GM12878 (cell line): ENCODE data around the gene ITCH. TPM values are rescaled to one million over a fixed set of nuclear protein-coding genes. Genes with fewer than 3 reads are reported as not detected.

Source experiments
- BMI1 ChIP-seq: fragments of 450-650 bp; IDR thresholded peaks from 2 replicates; pipeline ENCODE4 v1.6.1; 2016; ENCODE audit warnings: mild to moderate bottlenecking, moderate library complexity, borderline replicate concordance
- CBFB ChIP-seq: IDR thresholded peaks from 2 replicates; pipeline ENCODE4 v1.6.1; 2016; ENCODE audit warnings: antibody characterized with exemption, low read depth
- CBX5 ChIP-seq: sonication (generic); IDR thresholded peaks from 2 replicates; pipeline ENCODE4 v1.6.1; 2016; ENCODE audit warnings: low read depth, moderate library complexity, mild to moderate bottlenecking, inconsistent platforms
- DPF2 ChIP-seq: fragments of 450-650 bp; IDR thresholded peaks from 2 replicates; pipeline ENCODE4 v1.6.1; 2017; ENCODE audit warnings: mild to moderate bottlenecking
- ETV6 ChIP-seq, 2 experiments: fragments of 450-650 bp in 1 of 2; IDR thresholded peaks in 1 of 2; conservative IDR thresholded peaks in 1 of 2; 2 replicates each; pipeline ENCODE4 v1.6.1; 2014; ENCODE audit warnings: antibody characterized with exemption in 1 of 2, borderline replicate concordance in 1 of 2, low read depth in 1 of 2, mild to moderate bottlenecking in 1 of 2, moderate library complexity in 1 of 2
- FOXM1 ChIP-seq: IDR thresholded peaks from 2 replicates; pipeline ENCODE4 v1.6.1; 2012; ENCODE audit warnings: low read depth, mild to moderate bottlenecking, inconsistent platforms, low read length, moderate library complexity
- IRF4 ChIP-seq: IDR thresholded peaks from 2 replicates; pipeline ENCODE4 v1.6.1; 2011; ENCODE audit warnings: low read depth, low read length
- LARP7 ChIP-seq: fragments of 450-650 bp; IDR thresholded peaks from 2 replicates; pipeline ENCODE4 v1.6.1; 2017; ENCODE audit warnings: mild to moderate bottlenecking
- NBN ChIP-seq: fragments of 450-650 bp; IDR thresholded peaks from 2 replicates; pipeline ENCODE4 v1.6.1; 2016
- NFIC ChIP-seq: IDR thresholded peaks from 2 replicates; pipeline ENCODE4 v1.6.1; 2012; ENCODE audit warnings: low read depth, mild to moderate bottlenecking, inconsistent platforms, low read length, moderate library complexity
- NFYB ChIP-seq: IDR thresholded peaks from 2 replicates; pipeline ENCODE4 v1.6.1; 2011; ENCODE audit warnings: low read depth, mild to moderate bottlenecking, low read length, improper control_type of control experiment, moderate library complexity; ENCODE audit not compliant: insufficient read depth
- PAX5 ChIP-seq: IDR thresholded peaks from 2 replicates; pipeline ENCODE4 v1.6.1; 2011; ENCODE audit warnings: low read depth, low read length, borderline replicate concordance
- PAX8 ChIP-seq: fragments of 450-650 bp; IDR thresholded peaks from 2 replicates; pipeline ENCODE4 v1.6.1; 2017; ENCODE audit warnings: mild to moderate bottlenecking, moderate library complexity
- RFX5 ChIP-seq: IDR thresholded peaks from 2 replicates; pipeline ENCODE4 v1.6.1; 2011; ENCODE audit warnings: low read depth, low read length, improper control_type of control experiment
- STAT3 ChIP-seq: IDR thresholded peaks from 2 replicates; pipeline ENCODE4 v1.6.1; 2011; ENCODE audit warnings: low read depth, low read length, improper control_type of control experiment
- WRNIP1 ChIP-seq: IDR thresholded peaks from 2 replicates; pipeline ENCODE4 v1.6.1; 2011; ENCODE audit warnings: low read depth, low read length, improper control_type of control experiment, borderline replicate concordance
- ZNF24 ChIP-seq: fragments of 450-650 bp; IDR thresholded peaks from 2 replicates; pipeline ENCODE4 v1.6.1; 2017; ENCODE audit warnings: antibody characterized with exemption, mild to moderate bottlenecking
- ZNF274 ChIP-seq: IDR thresholded peaks from one replicate; pipeline ENCODE4 v1.8.0; 2011; ENCODE audit not compliant: insufficient read length, insufficient read depth
- polyA plus RNA-seq, 11 experiments: library from polyadenylated mRNA; depleted of rRNA in 4 of 11; unstranded in 6 of 11; stranded (reverse) in 5 of 11; fragments of >200 nt; fragmentation: Nextera tagmentation in 4 of 11; fragmentation: Illumina TruSeq in 1 of 11; extraction: Ambion mirVana in 4 of 11; extraction: Trizol in 1 of 11; gene quantifications; 1 replicate in 1 of 11; 2 replicates in 10 of 11; pipeline versions ENCODE4 v1.2.1 to v1.2.3, GENCODE V29; 2011 to 2016; ENCODE audit warnings: inconsistent platforms in 2 of 11, missing spikeins in 2 of 11, low read depth in 1 of 11
- total RNA-seq, 4 experiments: library from RNA; depleted of rRNA in 3 of 4; stranded (reverse); fragments of >200 nt in 3 of 4; fragmentation: Illumina TruSeq in 1 of 4; extraction: Trizol in 1 of 4; gene quantifications; 2 replicates each; pipeline versions ENCODE4 v1.2.1 to v1.2.3, GENCODE V29; 2013 to 2021
- TF ChIP-seq, protein P1 (sequence below): fragments of 450-650 bp; IDR thresholded peaks from 2 replicates; pipeline ENCODE4 v1.6.1; 2018; ENCODE audit warnings: borderline replicate concordance, mild to moderate bottlenecking; ENCODE audit not compliant: partially characterized antibody
- TF ChIP-seq, protein P2 (sequence below): fragments of 450-650 bp; IDR thresholded peaks from 2 replicates; pipeline ENCODE4 v1.6.1; 2017; ENCODE audit warnings: low read depth, mild to moderate bottlenecking, moderate library complexity
- TF ChIP-seq, protein P3 (sequence below): fragments of 150-350 bp; IDR thresholded peaks from 2 replicates; pipeline ENCODE4 v1.6.1; 2016; ENCODE audit warnings: low read depth, low read length
- TF ChIP-seq, protein P4 (sequence below): fragments of 450-650 bp; IDR thresholded peaks from 2 replicates; pipeline ENCODE4 v1.6.1; 2017; ENCODE audit warnings: mild to moderate bottlenecking

ITCH gene
- total and polyA plus RNA-seq, 10 of the 15 experiments (the other 5 are each of a cell fraction or from before 2014, with no cell fraction given): 7.5 to 46.1 (median 21.5) TPM

DNA sequence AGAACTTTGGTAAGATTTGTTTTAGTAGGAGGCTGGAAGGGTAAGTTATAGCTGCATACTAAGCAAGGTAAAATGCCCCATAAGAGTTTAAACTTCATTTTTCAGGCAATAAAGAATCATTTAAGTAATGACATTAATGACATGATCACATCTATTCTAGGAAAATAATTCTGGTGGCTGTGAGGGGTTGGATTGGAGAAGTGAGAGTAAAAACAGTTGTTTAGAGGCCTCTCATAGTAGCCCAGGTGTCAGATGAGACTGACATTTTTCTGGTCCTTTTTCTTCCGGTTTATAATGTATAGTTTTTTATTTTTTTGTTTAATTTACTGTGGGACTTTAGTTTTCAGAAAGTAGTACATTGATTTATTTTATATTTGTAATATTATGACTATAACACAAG lies 40.8 kb downstream of the ITCH start (continued):
- peak; percentile 44; the same call in 1 of the 2 replicates for TF ChIP-seq NFIC
- TF ChIP-seq, protein P1, sequence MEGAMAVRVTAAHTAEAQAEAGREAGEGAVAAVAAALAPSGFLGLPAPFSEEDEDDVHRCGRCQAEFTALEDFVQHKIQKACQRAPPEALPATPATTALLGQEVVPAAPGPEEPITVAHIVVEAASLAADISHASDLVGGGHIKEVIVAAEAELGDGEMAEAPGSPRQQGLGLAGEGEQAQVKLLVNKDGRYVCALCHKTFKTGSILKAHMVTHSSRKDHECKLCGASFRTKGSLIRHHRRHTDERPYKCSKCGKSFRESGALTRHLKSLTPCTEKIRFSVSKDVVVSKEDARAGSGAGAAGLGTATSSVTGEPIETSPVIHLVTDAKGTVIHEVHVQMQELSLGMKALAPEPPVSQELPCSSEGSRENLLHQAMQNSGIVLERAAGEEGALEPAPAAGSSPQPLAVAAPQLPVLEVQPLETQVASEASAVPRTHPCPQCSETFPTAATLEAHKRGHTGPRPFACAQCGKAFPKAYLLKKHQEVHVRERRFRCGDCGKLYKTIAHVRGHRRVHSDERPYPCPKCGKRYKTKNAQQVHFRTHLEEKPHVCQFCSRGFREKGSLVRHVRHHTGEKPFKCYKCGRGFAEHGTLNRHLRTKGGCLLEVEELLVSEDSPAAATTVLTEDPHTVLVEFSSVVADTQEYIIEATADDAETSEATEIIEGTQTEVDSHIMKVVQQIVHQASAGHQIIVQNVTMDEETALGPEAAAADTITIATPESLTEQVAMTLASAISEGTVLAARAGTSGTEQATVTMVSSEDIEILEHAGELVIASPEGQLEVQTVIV: no peak
- no peak for TF ChIP-seq LARP7
- no peak for TF ChIP-seq FOXM1
- TF ChIP-seq IRF4: 0 out of 2 replicates have a peak, but pooled peaks have one; percentile 38
- TF ChIP-seq, protein P2, sequence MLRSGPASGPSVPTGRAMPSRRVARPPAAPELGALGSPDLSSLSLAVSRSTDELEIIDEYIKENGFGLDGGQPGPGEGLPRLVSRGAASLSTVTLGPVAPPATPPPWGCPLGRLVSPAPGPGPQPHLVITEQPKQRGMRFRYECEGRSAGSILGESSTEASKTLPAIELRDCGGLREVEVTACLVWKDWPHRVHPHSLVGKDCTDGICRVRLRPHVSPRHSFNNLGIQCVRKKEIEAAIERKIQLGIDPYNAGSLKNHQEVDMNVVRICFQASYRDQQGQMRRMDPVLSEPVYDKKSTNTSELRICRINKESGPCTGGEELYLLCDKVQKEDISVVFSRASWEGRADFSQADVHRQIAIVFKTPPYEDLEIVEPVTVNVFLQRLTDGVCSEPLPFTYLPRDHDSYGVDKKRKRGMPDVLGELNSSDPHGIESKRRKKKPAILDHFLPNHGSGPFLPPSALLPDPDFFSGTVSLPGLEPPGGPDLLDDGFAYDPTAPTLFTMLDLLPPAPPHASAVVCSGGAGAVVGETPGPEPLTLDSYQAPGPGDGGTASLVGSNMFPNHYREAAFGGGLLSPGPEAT: 0 out of 2 replicates have a peak, but pooled peaks have one; percentile 24
- no peak for TF ChIP-seq ETV6 (conservative IDR thresholded peaks at IDR 0.05 in 1 of 2, IDR thresholded peaks at IDR 0.05 in 1 of 2; ENCODE audit: borderline replicate concordance in 1 of 2, low read depth in 1 of 2)
- TF ChIP-seq DPF2: no peak
- TF ChIP-seq, protein P3, sequence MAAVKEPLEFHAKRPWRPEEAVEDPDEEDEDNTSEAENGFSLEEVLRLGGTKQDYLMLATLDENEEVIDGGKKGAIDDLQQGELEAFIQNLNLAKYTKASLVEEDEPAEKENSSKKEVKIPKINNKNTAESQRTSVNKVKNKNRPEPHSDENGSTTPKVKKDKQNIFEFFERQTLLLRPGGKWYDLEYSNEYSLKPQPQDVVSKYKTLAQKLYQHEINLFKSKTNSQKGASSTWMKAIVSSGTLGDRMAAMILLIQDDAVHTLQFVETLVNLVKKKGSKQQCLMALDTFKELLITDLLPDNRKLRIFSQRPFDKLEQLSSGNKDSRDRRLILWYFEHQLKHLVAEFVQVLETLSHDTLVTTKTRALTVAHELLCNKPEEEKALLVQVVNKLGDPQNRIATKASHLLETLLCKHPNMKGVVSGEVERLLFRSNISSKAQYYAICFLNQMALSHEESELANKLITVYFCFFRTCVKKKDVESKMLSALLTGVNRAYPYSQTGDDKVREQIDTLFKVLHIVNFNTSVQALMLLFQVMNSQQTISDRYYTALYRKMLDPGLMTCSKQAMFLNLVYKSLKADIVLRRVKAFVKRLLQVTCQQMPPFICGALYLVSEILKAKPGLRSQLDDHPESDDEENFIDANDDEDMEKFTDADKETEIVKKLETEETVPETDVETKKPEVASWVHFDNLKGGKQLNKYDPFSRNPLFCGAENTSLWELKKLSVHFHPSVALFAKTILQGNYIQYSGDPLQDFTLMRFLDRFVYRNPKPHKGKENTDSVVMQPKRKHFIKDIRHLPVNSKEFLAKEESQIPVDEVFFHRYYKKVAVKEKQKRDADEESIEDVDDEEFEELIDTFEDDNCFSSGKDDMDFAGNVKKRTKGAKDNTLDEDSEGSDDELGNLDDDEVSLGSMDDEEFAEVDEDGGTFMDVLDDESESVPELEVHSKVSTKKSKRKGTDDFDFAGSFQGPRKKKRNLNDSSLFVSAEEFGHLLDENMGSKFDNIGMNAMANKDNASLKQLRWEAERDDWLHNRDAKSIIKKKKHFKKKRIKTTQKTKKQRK: no peak
- TF ChIP-seq ZNF274: no peak
- no peak for TF ChIP-seq CBX5
- TF ChIP-seq PAX8: no peak
- TF ChIP-seq NBN: no peak
- TF ChIP-seq CBFB: no peak
- TF ChIP-seq RFX5: no peak
- TF ChIP-seq WRNIP1: no peak
- no peak for TF ChIP-seq BMI1
- TF ChIP-seq PAX5: no peak
- TF ChIP-seq ZNF24: no peak
- no peak for TF ChIP-seq NFYB
- TF ChIP-seq STAT3: no peak
- TF ChIP-seq, protein P4, sequence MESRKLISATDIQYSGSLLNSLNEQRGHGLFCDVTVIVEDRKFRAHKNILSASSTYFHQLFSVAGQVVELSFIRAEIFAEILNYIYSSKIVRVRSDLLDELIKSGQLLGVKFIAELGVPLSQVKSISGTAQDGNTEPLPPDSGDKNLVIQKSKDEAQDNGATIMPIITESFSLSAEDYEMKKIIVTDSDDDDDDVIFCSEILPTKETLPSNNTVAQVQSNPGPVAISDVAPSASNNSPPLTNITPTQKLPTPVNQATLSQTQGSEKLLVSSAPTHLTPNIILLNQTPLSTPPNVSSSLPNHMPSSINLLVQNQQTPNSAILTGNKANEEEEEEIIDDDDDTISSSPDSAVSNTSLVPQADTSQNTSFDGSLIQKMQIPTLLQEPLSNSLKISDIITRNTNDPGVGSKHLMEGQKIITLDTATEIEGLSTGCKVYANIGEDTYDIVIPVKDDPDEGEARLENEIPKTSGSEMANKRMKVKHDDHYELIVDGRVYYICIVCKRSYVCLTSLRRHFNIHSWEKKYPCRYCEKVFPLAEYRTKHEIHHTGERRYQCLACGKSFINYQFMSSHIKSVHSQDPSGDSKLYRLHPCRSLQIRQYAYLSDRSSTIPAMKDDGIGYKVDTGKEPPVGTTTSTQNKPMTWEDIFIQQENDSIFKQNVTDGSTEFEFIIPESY: no peak
